AG09319 (cell line): Measurements from ENCODE around the gene ARHGAP23.

Source experiments
- DNase-seq: peaks from one replicate; pipeline ENCODE4 v3.0.0-alpha.2; 2010; ENCODE audit warnings: low read depth; ENCODE audit errors: extremely low read depth
- TF ChIP-seq, protein P1 (sequence below): IDR thresholded peaks from 2 replicates; pipeline ENCODE4 v1.5.1; 2011; ENCODE audit warnings: low read depth, mild to moderate bottlenecking, inconsistent platforms, low read length, moderate library complexity

ARHGAP23 gene

DNA sequence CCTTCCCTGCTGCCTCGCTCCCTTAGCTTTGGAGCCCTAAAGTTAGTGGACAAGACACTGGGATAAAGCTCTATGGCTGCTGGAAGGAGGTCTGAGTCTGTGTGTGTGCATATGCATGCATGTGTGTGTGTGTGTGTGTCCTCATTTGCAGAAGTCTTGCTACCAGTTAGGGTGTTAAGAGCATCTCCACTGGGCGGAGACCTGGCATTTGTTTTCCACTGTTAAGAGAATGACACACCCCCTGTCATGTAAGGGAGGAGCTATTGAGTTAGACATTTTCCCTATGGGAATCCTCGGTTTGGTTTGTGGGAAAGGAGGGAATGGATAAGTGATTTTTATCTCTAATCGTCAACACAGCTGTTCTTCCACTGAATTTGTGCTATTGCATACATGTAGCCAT, 24.8 kb upstream of the ARHGAP23 start:
- no peak for DNase-seq
- TF ChIP-seq, protein P1, sequence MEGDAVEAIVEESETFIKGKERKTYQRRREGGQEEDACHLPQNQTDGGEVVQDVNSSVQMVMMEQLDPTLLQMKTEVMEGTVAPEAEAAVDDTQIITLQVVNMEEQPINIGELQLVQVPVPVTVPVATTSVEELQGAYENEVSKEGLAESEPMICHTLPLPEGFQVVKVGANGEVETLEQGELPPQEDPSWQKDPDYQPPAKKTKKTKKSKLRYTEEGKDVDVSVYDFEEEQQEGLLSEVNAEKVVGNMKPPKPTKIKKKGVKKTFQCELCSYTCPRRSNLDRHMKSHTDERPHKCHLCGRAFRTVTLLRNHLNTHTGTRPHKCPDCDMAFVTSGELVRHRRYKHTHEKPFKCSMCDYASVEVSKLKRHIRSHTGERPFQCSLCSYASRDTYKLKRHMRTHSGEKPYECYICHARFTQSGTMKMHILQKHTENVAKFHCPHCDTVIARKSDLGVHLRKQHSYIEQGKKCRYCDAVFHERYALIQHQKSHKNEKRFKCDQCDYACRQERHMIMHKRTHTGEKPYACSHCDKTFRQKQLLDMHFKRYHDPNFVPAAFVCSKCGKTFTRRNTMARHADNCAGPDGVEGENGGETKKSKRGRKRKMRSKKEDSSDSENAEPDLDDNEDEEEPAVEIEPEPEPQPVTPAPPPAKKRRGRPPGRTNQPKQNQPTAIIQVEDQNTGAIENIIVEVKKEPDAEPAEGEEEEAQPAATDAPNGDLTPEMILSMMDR: no peak

DNA sequence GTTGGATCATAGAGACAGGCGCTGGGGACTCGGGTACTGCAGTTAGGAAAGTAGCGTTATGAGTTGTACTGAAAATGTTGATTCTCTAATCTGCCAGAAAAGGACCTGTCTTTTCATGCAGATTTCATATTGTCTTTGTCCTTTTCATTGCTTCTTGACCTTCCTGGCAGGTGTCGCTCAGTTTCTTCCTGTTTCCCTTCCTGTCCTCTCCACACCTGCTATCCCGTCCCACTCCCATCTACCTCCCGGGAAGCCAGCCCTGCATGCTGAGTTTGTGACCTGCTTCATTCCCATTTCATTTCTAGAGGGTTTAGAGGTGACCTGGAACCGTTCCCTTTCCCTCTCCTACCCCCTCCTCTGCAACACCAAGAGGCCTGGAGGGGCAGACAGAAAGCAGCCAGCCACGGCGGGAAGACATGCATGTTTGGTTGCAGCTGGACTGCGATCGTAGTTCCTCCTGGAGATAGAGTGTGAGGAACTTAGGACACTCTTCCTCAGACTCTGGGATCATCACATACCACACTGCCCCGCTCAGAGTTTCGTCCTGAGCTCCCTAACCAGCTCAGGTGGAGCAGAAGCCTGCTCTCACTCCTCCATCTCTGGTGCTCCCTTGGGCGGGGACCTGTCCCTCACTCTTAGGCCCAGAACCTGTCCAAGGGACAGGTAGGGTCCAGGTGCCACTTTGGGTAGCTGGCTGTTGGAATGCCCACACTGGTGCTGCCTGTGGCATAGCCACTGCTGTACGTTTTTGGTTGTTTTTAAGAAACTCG, 23.9 kb upstream of the ARHGAP23 start:
- DNase-seq: no peak
- TF ChIP-seq, protein P1: no peak

DNA sequence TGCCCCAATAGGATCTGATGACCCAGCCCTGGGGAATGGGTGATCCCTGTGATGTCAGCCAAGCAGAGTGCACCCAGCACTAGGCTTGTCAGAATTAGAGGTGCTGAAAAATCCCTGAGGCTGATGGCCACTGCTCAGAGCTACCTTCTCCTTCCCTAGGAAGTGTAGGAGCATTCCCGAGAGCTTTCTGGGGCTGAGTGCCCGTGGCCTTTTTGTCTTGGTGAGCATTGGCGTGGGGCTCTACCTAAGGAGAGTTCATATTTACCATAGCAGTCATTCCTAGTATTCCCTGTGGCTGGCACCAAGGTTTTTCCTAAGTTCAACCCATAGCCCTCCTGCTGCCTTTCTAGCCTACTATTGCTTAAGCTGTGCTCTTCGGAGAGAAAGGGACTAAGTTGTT, 22.6 kb upstream of the ARHGAP23 start:
- DNase-seq: no peak
- TF ChIP-seq, protein P1: no peak

DNA sequence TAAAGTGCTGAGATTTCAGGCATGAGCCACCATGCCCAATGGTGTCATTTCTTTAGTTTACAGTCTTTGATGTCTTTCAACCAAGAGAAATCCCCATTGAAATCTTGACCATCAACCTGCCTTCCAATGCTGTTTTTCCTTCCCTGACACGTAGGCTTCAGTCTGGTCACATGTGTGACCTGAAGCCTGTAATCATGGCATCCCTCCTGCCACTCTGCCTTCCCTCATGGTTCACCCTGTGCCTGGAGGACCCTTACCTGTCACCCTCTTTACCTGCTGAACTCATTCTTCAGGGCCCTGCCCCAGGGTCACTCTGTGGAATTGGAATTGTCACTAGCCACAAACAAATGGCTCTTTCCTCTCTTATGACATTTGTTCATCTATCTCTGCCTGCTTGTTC, 18.1 kb upstream of the ARHGAP23 start:
- TF ChIP-seq, protein P1: no peak
- no peak for DNase-seq

DNA sequence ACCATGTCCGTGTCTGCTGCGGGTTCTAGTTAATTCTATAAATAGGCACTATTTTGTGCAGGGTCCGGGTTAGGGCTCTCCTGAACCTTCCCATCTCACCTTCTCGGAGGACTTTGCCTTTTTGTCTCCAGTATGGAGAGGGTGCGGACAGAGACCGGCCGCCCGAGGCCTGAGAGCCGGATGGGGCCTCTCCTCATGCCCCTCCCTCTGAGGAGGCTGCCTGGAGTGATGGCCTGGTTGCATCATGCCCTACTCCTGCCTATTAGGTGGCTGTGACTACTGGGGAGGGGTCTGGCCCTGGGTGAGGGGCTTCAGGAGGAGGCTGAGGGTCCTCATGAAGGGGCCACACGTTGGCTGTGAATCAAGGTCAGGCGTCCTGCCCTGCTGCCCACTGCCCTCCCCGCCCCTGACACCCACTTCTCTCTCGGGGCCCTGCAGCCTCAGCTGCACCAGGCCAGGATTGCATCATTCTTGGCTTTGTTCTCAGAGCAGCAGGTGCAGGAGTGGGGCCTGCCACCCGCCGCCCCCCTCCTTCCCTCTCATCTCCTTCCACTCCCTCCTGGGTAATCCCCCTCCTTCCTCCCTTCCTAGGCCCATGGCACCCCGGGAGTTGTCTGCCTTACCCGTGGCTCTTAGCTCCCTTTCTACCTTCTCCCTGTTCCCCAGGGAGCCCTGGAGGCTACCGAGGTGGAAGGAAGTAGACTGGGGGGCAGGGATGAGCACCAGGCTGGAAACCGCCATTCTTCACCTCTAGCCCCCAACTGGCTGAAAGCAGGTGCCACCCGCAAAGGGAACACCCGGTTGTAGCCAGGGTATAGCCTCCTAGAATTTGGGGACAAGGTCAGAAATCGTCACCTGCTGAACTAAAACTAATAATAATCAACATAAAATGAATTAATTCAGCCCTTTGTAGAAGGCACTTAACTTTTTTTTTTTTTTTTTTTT, 12.7 kb upstream of the ARHGAP23 start:
- TF ChIP-seq, protein P1: no peak

DNA sequence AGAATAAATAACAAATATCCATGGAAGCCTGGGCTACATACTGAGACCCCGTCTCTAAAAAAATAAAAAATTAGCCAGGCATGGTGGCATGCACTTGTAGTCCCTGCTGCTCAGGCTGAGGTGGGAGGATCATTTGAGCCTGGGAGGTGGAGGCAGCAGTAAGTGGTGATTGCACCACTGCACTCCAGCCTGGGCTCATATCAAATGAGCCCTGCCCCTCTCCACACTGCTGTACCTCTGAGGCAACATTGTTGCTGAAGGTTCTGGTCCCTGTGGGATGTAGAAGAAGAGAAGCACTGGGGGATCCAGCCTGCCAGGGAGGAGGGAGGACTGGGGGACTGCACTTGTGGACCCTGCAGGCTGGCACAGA, 11.4 kb upstream of the ARHGAP23 start:
- TF ChIP-seq, protein P1: no peak
- no peak for DNase-seq

More for the DNA sequence above, 12.7 kb upstream of the ARHGAP23 start:
- peak; percentile 54 for DNase-seq
